Measurements from ENCODE around the gene MRPL12.

- TF ChIP-seq CTCF (conservative IDR thresholded peaks at IDR 0.05; ENCODE audit: low read depth in 2 of 2) = no peak
- TF ChIP-seq EZH2phosphoT487 (IDR thresholded peaks at IDR 0.05; ENCODE audit: unreplicated experiment) = no peak
- TF ChIP-seq EZH2 (IDR thresholded peaks at IDR 0.05; ENCODE audit: low read depth, unreplicated experiment) = no peak
- TF ChIP-seq REST (IDR thresholded peaks at IDR 0.05; ENCODE audit: unreplicated experiment) = no peak
- no peak for TF ChIP-seq POLR2AphosphoS5 (IDR thresholded peaks at IDR 0.05; ENCODE audit: low read depth)
- no peak for TF ChIP-seq NANOG (IDR thresholded peaks at IDR 0.05; ENCODE audit: borderline replicate concordance)
- TF ChIP-seq JUNB (IDR thresholded peaks at IDR 0.05; ENCODE audit: unreplicated experiment) = no peak
- TF ChIP-seq ZNF114 (CRISPR knock-in tag; IDR thresholded peaks at IDR 0.05) = no peak
- TF ChIP-seq CREB1 (CRISPR knock-in tag; IDR thresholded peaks at IDR 0.05; ENCODE audit: low read depth) = no peak
- no peak for TF ChIP-seq STAT1 (IDR thresholded peaks at IDR 0.05; ENCODE audit: unreplicated experiment)
- TF ChIP-seq ZNF462 (CRISPR knock-in tag; IDR thresholded peaks at IDR 0.05) = no peak
- no peak for TF ChIP-seq ETS1 (IDR thresholded peaks at IDR 0.05)
Measured at GRCh38 chr17:81740395-81740961, 37.3 kb downstream of the MRPL12 start.

Data from GM23338 (cell line).